Esophagus squamous epithelium (tissue), 5 donors: Measurements from ENCODE around the gene CLTC. TPM values are rescaled to one million over a fixed set of nuclear protein-coding genes. Genes with fewer than 3 reads are reported as not detected.
A peak's percentile ranks its signal among the peaks of the same experiment; 100 is the strongest.

Experiments used
- DNase-seq: peaks from one replicate; lab custom pipeline; 2025; lab: John Stamatoyannopoulos, UW
- H3K27ac ChIP-seq, 4 donors: fragments of 200-600 bp; sonication (generic); one replicate each; pipeline ENCODE4 v1.5.1; 2016 to 2019; ENCODE audit warnings: mild to moderate bottlenecking in 1 of 4
- H3K27me3 ChIP-seq, 4 donors: fragments of 200-600 bp; sonication (generic); 1 replicate in 3 of 4; 2 replicates in 1 of 4; pipeline versions ENCODE4 v1.5.1 to v1.6.0; 2017 to 2021; ENCODE audit warnings: antibody characterized with exemption in 1 of 4
- H3K36me3 ChIP-seq, 3 donors: fragments of 200-600 bp; sonication (generic); one replicate each; pipeline ENCODE4 v1.5.1; 2016 to 2019
- H3K4me1 ChIP-seq, 3 donors: fragments of 200-600 bp; sonication (generic); one replicate each; pipeline ENCODE4 v1.5.1; 2017 to 2019
- H3K4me3 ChIP-seq, 4 donors: fragments of 200-600 bp; sonication (generic); 1 replicate in 3 of 4; 2 replicates in 1 of 4; pipeline ENCODE4 v1.5.1; 2016 to 2019; ENCODE audit warnings: mild to moderate bottlenecking in 2 of 4, moderate library complexity in 1 of 4
- H3K9me3 ChIP-seq, 3 donors: fragments of 200-600 bp; sonication (generic); one replicate each; pipeline ENCODE4 v1.5.1; 2016 to 2019
- CTCF ChIP-seq, 6 experiments: fragments of 450-650 bp in 4 of 6; fragments of 200-600 bp in 2 of 6; sonication (generic) in 2 of 6; IDR thresholded peaks; one replicate each; pipeline ENCODE4 v1.5.1; 2016 to 2019; ENCODE audit warnings: antibody characterized with exemption in 6 of 6, mild to moderate bottlenecking in 4 of 6, moderate library complexity in 4 of 6
- POLR2A ChIP-seq, 4 donors: fragments of 450-650 bp; IDR thresholded peaks; one replicate each; pipeline ENCODE4 v1.6.1; 2017; ENCODE audit warnings: antibody characterized with exemption in 4 of 4, mild to moderate bottlenecking in 4 of 4, moderate library complexity in 3 of 4
- WGBS, 2 donors: methylation state at CpG; one replicate each; pipeline ENCODE4 v1.1.5; 2018; 5-methylcytosine and 5-hydroxymethylcytosine counted together
- intact Hi-C: fragments of 100-400 bp; cut with DNase I; formaldehyde crosslinking; loops from one replicate; pipeline ENCODE4 v1.15.0; 2022
- total RNA-seq, 4 donors: library from RNA; depleted of rRNA; stranded (reverse); fragments of >200 nt; gene quantifications; one replicate each; pipeline ENCODE4 v1.1.0, GENCODE V29; 2016
- donor health status: DM: yes; HTN: yes; CAD: no.

CLTC gene
- total RNA-seq, 4 donors from 2014 or later, result 135 to 236 (median 201) TPM

GRCh38 chr17:59637611-59638310 is 18.1 kb downstream of the CLTC start:
- intact Hi-C loops, result no loop called here
- Histone ChIP-seq H3K27me3 (no peaks in the 10 kb centered on the region), H3K4me3 (no peak overlapping the region), H3K27ac (no peak overlapping the region), H3K36me3 (peaks cover 0 to 8% (median 0%) of the 10 kb centered on the region in 3 donors), H3K9me3 (no peaks in the 10 kb centered on the region), H3K4me1 (peaks cover 16 to 75% (median 29%) of the 10 kb centered on the region in 3 donors)
- no peak for DNase-seq
- TF ChIP-seq POLR2A (IDR thresholded peaks at IDR 0.05) (no peak), CTCF (IDR thresholded peaks at IDR 0.05) (no peak)
- 100% methylated on average over 1 of the region's 1 CpG for WGBS, 2 donors

GRCh38 chr17:59638553-59638952 is 18.9 kb downstream of the CLTC start:
- peaks cover 17 to 75% (median 31%) of the 10 kb centered on the region in 3 donors for H3K4me1 ChIP-seq
- H3K36me3 ChIP-seq, result peaks cover 0 to 8% (median 0%) of the 10 kb centered on the region in 3 donors
- 83 to 87% methylated on average over 10 of the region's 10 CpGs for WGBS, 2 donors
- TF ChIP-seq CTCF (IDR thresholded peaks at IDR 0.05) (no peak), POLR2A (IDR thresholded peaks at IDR 0.05) (no peak)
- intact Hi-C loops, result no loop called here
- no peaks in the 10 kb centered on the region for H3K27me3 ChIP-seq
- H3K4me3 ChIP-seq, result no peak overlapping the region
- H3K27ac ChIP-seq, result no peak overlapping the region
- no peaks in the 10 kb centered on the region for H3K9me3 ChIP-seq
- no peak for DNase-seq

GRCh38 chr17:59641799-59642484 is 22.2 kb downstream of the CLTC start:
- intact Hi-C loops, result no loop called here
- H3K36me3 ChIP-seq, result peaks cover 0 to 39% (median 0%) of the 10 kb centered on the region in 3 donors
- no peak for TF ChIP-seq POLR2A (IDR thresholded peaks at IDR 0.05)
- TF ChIP-seq CTCF (IDR thresholded peaks at IDR 0.05), result no peak
- DNase-seq, result no peak
- 44 to 45% methylated on average over 2 of the region's 2 CpGs for WGBS, 2 donors
- no peaks in the 10 kb centered on the region for H3K27me3 ChIP-seq
- H3K27ac ChIP-seq, result no peak overlapping the region
- peaks cover 11 to 56% (median 19%) of the 10 kb centered on the region in 3 donors for H3K4me1 ChIP-seq
- no peak overlapping the region for H3K4me3 ChIP-seq
- H3K9me3 ChIP-seq, result no peaks in the 10 kb centered on the region

- Histone ChIP-seq H3K27ac (peak overlapping the region in 2 of 4 donors; percentile 25 to 41), H3K9me3 (no peaks in the 10 kb centered on the region), H3K4me1 (peaks cover 11 to 56% (median 19%) of the 10 kb centered on the region in 3 donors)
Observed at GRCh38 chr17:59642565-59642964, 22.9 kb downstream of the CLTC start.

More at GRCh38 chr17:59642565-59642964, 22.9 kb downstream of the CLTC start:
- WGBS, 2 donors, result 34 to 42% methylated on average over 1 of the region's 1 CpG
- no peaks in the 10 kb centered on the region for H3K27me3 ChIP-seq
- no peak for DNase-seq
- H3K4me3 ChIP-seq, result no peak overlapping the region
- intact Hi-C loops, result no loop called here
- H3K36me3 ChIP-seq, result peaks cover 0 to 43% (median 4%) of the 10 kb centered on the region in 3 donors
- TF ChIP-seq POLR2A (IDR thresholded peaks at IDR 0.05) (no peak), CTCF (IDR thresholded peaks at IDR 0.05) (no peak)
